Hematopoietic multipotent progenitor cell treated with erythropoietin and hydrocortisone succinate and interleukin-3 and kit ligand, for 4 days (in vitro differentiated cells): ENCODE measurements around the gene CD83.

ENCODE experiments used
- DNase-seq: peaks from one replicate; pipeline ENCODE4 v3.0.0-alpha.2; 2015

Gene CD83

GRCh38 chr6:14127611-14128010 lies 10.0 kb downstream of the CD83 start:
- no peak for DNase-seq

GRCh38 chr6:14128012-14128411 lies 10.4 kb downstream of the CD83 start:
- DNase-seq: peak; percentile 57

- DNase-seq: no peak
Measured at GRCh38 chr6:14128746-14129145, 11.2 kb downstream of the CD83 start.

GRCh38 chr6:14129575-14129974 lies 12.0 kb downstream of the CD83 start:
- DNase-seq: peak; percentile 89

- no peak for DNase-seq
Measured at GRCh38 chr6:14130435-14131075, 13.0 kb downstream of the CD83 start.

- DNase-seq: no peak
Measured at GRCh38 chr6:14131579-14131978, 14.0 kb downstream of the CD83 start.

- DNase-seq: no peak
Measured at GRCh38 chr6:14132244-14132920, 14.8 kb downstream of the CD83 start.

GRCh38 chr6:14132921-14133275 lies 15.3 kb downstream of the CD83 start:
- DNase-seq: no peak

- DNase-seq: no peak
Measured at GRCh38 chr6:14134211-14134910, 16.8 kb downstream of the CD83 start.

- DNase-seq: peak; percentile 80
Measured at GRCh38 chr6:14135893-14136539, 18.4 kb downstream of the CD83 start.

- DNase-seq: no peak
Measured at GRCh38 chr6:14138701-14139215, 21.2 kb downstream of the CD83 start.

- DNase-seq: no peak
Measured at GRCh38 chr6:14141351-14142062, 23.9 kb downstream of the CD83 start.

GRCh38 chr6:14142063-14142450 lies 24.5 kb downstream of the CD83 start:
- DNase-seq: no peak

- DNase-seq: no peak
Measured at GRCh38 chr6:14142511-14143223, 25.1 kb downstream of the CD83 start.

GRCh38 chr6:14143305-14143704 lies 25.7 kb downstream of the CD83 start:
- peak; percentile 11 for DNase-seq

- peak; percentile 89 for DNase-seq
Measured at GRCh38 chr6:14144678-14145113, 27.1 kb downstream of the CD83 start.

GRCh38 chr6:14146506-14147096 lies 29.0 kb downstream of the CD83 start:
- DNase-seq: no peak

- DNase-seq: no peak
Measured at GRCh38 chr6:14147891-14148290, 30.3 kb downstream of the CD83 start.

GRCh38 chr6:14148471-14148870 lies 30.9 kb downstream of the CD83 start:
- no peak for DNase-seq

- DNase-seq: no peak
Measured at GRCh38 chr6:14149053-14149738, 31.6 kb downstream of the CD83 start.

GRCh38 chr6:14149739-14150130 lies 32.2 kb downstream of the CD83 start:
- no peak for DNase-seq
